CD14-positive monocyte (primary cell): ENCODE measurements around the gene GALNS. TPM values are rescaled to one million over a fixed set of nuclear protein-coding genes. Genes with fewer than 3 reads are reported as not detected.

Source experiments
- DNase-seq, 3 donors: peaks; one replicate each; pipeline ENCODE4 v3.0.0-alpha.2; 2011 to 2022
- H2AFZ ChIP-seq: 2 replicates; pipeline ENCODE4 v1.6.0; 2012; ENCODE audit warnings: mild to moderate bottlenecking, low read depth, low read length, inconsistent platforms; ENCODE audit not compliant: insufficient read depth, poor library complexity, severe bottlenecking
- H3K27ac ChIP-seq, 2 donors: 1 replicate in 1 of 2; 2 replicates in 1 of 2; pipeline ENCODE4 v1.5.1; 2012 to 2013; ENCODE audit warnings: low read length in 2 of 2, control low read depth in 1 of 2, inconsistent platforms in 1 of 2, low read depth in 1 of 2, mild to moderate bottlenecking in 1 of 2
- H3K27me3 ChIP-seq, 2 donors: one replicate each; pipeline versions ENCODE4 v1.6.0 to v1.6.1; 2011 to 2013; ENCODE audit warnings: low read length in 2 of 2; ENCODE audit not compliant: control insufficient read depth in 2 of 2, insufficient read depth in 2 of 2
- H3K36me3 ChIP-seq, 2 donors: replicated peaks in 1 of 2; 1 replicate in 1 of 2; 2 replicates in 1 of 2; pipeline versions ENCODE4 v1.5.1 to v1.6.1; 2012 to 2013; ENCODE audit warnings: low read length in 2 of 2, control low read depth in 1 of 2, inconsistent platforms in 1 of 2, mild to moderate bottlenecking in 1 of 2; ENCODE audit not compliant: insufficient read depth in 2 of 2, control insufficient read depth in 1 of 2
- H3K4me1 ChIP-seq, 2 donors: 1 replicate in 1 of 2; 2 replicates in 1 of 2; pipeline versions ENCODE4 v1.5.1 to v1.6.1; 2012 to 2013; ENCODE audit warnings: low read length in 2 of 2, control low read depth in 1 of 2, inconsistent platforms in 1 of 2, mild to moderate bottlenecking in 1 of 2, moderate library complexity in 1 of 2; ENCODE audit not compliant: insufficient read depth in 2 of 2, control insufficient read depth in 1 of 2
- H3K4me2 ChIP-seq: replicated peaks from 2 replicates; pipeline ENCODE3; 2012; ENCODE audit warnings: low read length, moderate library complexity, mild to moderate bottlenecking; ENCODE audit not compliant: poor library complexity, severe bottlenecking; ENCODE audit errors: extremely low read depth
- H3K4me3 ChIP-seq, 3 experiments: fragments of 200-600 bp in 1 of 3; sonication (generic) in 1 of 3; replicated peaks in 1 of 3; 1 replicate in 2 of 3; 2 replicates in 1 of 3; pipeline ENCODE4 v1.5.1; 2011 to 2013; ENCODE audit warnings: low read length in 3 of 3, mild to moderate bottlenecking in 3 of 3, control low read depth in 2 of 3, low read depth in 2 of 3, inconsistent platforms in 1 of 3, moderate library complexity in 1 of 3
- H3K79me2 ChIP-seq: 2 replicates; pipeline ENCODE4 v1.6.0; 2012; ENCODE audit warnings: mild to moderate bottlenecking, control low read depth, inconsistent platforms, low read length, moderate library complexity; ENCODE audit not compliant: insufficient read depth
- H3K9ac ChIP-seq: 2 replicates; pipeline ENCODE4 v1.6.0; 2017; ENCODE audit warnings: low read length, mild to moderate bottlenecking; ENCODE audit not compliant: insufficient read depth, poor library complexity, severe bottlenecking
- H3K9me3 ChIP-seq, 2 donors: replicated peaks in 1 of 2; 1 replicate in 1 of 2; 2 replicates in 1 of 2; pipeline versions ENCODE4 v1.5.1 to v1.6.1; 2012 to 2013; ENCODE audit warnings: low read length in 2 of 2, control low read depth in 1 of 2; ENCODE audit not compliant: control insufficient read depth in 1 of 2, insufficient read depth in 1 of 2
- H4K20me1 ChIP-seq: 2 replicates; pipeline ENCODE4 v1.6.0; 2012; ENCODE audit warnings: mild to moderate bottlenecking, low read length, control low read depth, moderate library complexity; ENCODE audit not compliant: insufficient read depth
- H3K27ac Mint-ChIP-seq, 7 donors: one replicate each; pipeline ENCODE4 v1.8.0; 2020; ENCODE audit warnings: mild to moderate bottlenecking in 7 of 7, mixed read lengths in 7 of 7, moderate library complexity in 6 of 7, inconsistent platforms in 2 of 7
- H3K27me3 Mint-ChIP-seq, 3 donors: one replicate each; pipeline ENCODE4 v1.8.0; 2021 to 2022; ENCODE audit warnings: low read depth in 3 of 3, mild to moderate bottlenecking in 3 of 3, mixed read lengths in 3 of 3, moderate library complexity in 3 of 3, inconsistent platforms in 1 of 3
- H3K36me3 Mint-ChIP-seq, 2 donors: one replicate each; pipeline ENCODE4 v1.8.0; 2020; ENCODE audit warnings: mixed read lengths in 2 of 2, inconsistent platforms in 1 of 2, mild to moderate bottlenecking in 1 of 2
- H3K4me1 Mint-ChIP-seq: one replicate; pipeline ENCODE4 v1.8.0; 2020; ENCODE audit warnings: mild to moderate bottlenecking, mixed read lengths
- H3K4me3 Mint-ChIP-seq, 2 donors: one replicate each; pipeline ENCODE4 v1.8.0; 2020; ENCODE audit warnings: mild to moderate bottlenecking in 2 of 2, mixed read lengths in 2 of 2, moderate library complexity in 1 of 2
- H3K9me3 Mint-ChIP-seq, 7 donors: one replicate each; pipeline ENCODE4 v1.8.0; 2020 to 2022; ENCODE audit warnings: mixed read lengths in 7 of 7, mild to moderate bottlenecking in 6 of 7, moderate library complexity in 6 of 7, inconsistent platforms in 2 of 7
- WGBS: methylation state at CpG from one replicate; pipeline ENCODE4 v1.1.5; 2013; ENCODE audit warnings: missing lambda C conversion rate; ENCODE audit not compliant: insufficient coverage; 5-methylcytosine and 5-hydroxymethylcytosine counted together
- intact Hi-C, 2 donors: fragments of 100-400 bp; cut with micrococcal nuclease; formaldehyde crosslinking; loops; one replicate each; pipeline versions ENCODE4 v1.15.0 to v1.15.1; 2023
- polyA plus RNA-seq, 3 donors: library from polyadenylated mRNA; depleted of rRNA in 1 of 3; unstranded in 2 of 3; stranded (reverse) in 1 of 3; fragments of 300-500 nt in 2 of 3; fragments of >200 nt in 1 of 3; fragmentation: Illumina TruSeq in 2 of 3; gene quantifications; 1 replicate in 2 of 3; 2 replicates in 1 of 3; pipeline ENCODE4 v1.2.3, GENCODE V29; 2012 to 2021
- TF ChIP-seq, protein P1 (sequence below): fragments of 200-600 bp; IDR thresholded peaks from one replicate; pipeline ENCODE4 v1.8.0; 2022; ENCODE audit warnings: antibody characterized with exemption, mild to moderate bottlenecking

The GALNS gene
- polyA plus RNA-seq, 3 donors: 20.2 to 34.4 (median 32.2) TPM

DNA sequence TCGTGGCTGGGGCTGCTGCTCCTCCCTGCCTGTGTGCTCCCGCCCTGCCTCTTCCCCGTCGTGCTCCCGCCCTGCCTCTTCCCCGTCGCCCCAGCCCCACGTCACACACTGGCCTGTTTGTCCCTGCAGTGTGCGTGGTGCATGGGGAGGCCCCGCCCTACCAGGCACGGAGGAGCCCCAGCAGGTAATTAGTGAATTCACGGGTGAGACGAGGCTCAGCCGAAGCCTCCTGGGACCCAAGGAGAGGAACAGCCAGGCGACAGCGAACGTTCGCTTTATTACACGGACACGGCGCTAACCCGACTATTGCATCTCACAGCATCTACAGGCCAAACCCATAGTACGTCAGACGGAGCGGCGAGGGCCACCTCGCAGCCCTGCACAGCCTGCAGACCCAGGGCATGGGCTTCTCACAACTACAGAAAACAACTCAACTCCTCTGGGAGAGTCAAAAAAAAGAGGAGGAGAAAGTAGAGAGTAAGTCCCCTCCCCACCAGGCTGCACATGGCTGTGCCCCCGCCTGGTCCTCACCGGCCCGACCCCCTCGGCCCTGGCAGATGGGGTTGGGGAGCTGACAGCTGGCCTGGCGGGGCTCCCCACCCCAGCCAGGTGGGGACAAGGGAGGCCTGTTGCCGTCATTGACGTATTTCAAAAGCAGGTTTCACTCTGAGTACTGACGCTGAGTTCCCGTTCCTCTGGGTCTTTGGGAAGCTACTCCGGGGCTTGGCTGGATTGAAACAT, 14.0 kb upstream of the GALNS start:
- Histone ChIP-seq H3K36me3 (peaks cover 5 to 17% of the 10 kb centered on the region in 2 donors), H3K27ac (no peak overlapping the region), H3K9me3 (no peaks in the 10 kb centered on the region), H3K27me3 (peaks cover 0 to 19% of the 10 kb centered on the region in 2 donors), H4K20me1 (peaks cover 46% of the 10 kb centered on the region), H3K4me1 (peaks cover 0 to 11% of the 10 kb centered on the region in 2 donors), H3K79me2 (no peaks in the 10 kb centered on the region), H3K4me3 (no peak overlapping the region), H3K4me2 (peak overlapping the region; percentile 48), H3K9ac (peak overlapping the region; percentile 4), H2AFZ (no peak overlapping the region)
- intact Hi-C loops: no loop called here
- peak overlapping the region; percentile 24 to 83 for H3K4me3 Mint-ChIP-seq
- peaks cover 12 to 18% of the 10 kb centered on the region in 2 donors for H3K36me3 Mint-ChIP-seq
- TF ChIP-seq, protein P1, sequence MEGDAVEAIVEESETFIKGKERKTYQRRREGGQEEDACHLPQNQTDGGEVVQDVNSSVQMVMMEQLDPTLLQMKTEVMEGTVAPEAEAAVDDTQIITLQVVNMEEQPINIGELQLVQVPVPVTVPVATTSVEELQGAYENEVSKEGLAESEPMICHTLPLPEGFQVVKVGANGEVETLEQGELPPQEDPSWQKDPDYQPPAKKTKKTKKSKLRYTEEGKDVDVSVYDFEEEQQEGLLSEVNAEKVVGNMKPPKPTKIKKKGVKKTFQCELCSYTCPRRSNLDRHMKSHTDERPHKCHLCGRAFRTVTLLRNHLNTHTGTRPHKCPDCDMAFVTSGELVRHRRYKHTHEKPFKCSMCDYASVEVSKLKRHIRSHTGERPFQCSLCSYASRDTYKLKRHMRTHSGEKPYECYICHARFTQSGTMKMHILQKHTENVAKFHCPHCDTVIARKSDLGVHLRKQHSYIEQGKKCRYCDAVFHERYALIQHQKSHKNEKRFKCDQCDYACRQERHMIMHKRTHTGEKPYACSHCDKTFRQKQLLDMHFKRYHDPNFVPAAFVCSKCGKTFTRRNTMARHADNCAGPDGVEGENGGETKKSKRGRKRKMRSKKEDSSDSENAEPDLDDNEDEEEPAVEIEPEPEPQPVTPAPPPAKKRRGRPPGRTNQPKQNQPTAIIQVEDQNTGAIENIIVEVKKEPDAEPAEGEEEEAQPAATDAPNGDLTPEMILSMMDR: no peak
- DNase-seq: no peak
- peaks cover 0 to 8% (median 2%) of the 10 kb centered on the region in 7 donors for H3K9me3 Mint-ChIP-seq
- H3K4me1 Mint-ChIP-seq: peaks cover 9% of the 10 kb centered on the region
- peak overlapping the region in 1 of 7 donors; percentile 53 for H3K27ac Mint-ChIP-seq
- peaks cover 21 to 41% (median 34%) of the 10 kb centered on the region in 3 donors for H3K27me3 Mint-ChIP-seq
- WGBS: 13% methylated on average over 27 of the region's 37 CpGs

DNA sequence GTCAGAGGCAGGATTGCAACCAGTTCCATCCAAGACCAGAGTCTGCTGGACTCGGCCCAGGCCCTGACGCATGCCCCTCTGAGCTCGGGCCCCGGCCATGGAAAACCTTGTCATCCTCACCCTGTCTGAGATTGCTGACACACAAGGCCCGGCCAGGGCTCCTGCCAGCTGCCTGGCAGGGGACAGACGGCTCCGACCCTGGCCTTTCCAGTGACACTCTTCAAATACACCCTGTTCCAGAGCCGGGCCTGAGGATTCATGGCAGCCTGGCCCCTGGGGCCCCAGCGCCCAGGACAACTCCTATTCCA, 12.9 kb upstream of the GALNS start:
- 96% methylated on average over 5 of the region's 9 CpGs for WGBS
- H3K9ac ChIP-seq: no peak overlapping the region
- H3K9me3 Mint-ChIP-seq: peaks cover 0 to 7% (median 0%) of the 10 kb centered on the region in 7 donors
- H3K36me3 ChIP-seq: peaks cover 0 to 5% of the 10 kb centered on the region in 2 donors
- no peak overlapping the region for H3K27ac Mint-ChIP-seq
- peaks cover under 1 to 7% of the 10 kb centered on the region in 2 donors for H3K36me3 Mint-ChIP-seq
- peaks cover 9% of the 10 kb centered on the region for H3K4me1 Mint-ChIP-seq
- H3K79me2 ChIP-seq: no peaks in the 10 kb centered on the region
- no peak overlapping the region for H3K27ac ChIP-seq
- intact Hi-C loops: no loop called here
- TF ChIP-seq, protein P1: no peak
- H3K27me3 Mint-ChIP-seq: peaks cover 21 to 42% (median 34%) of the 10 kb centered on the region in 3 donors
- peaks cover 35% of the 10 kb centered on the region for H4K20me1 ChIP-seq
- no peak overlapping the region for H3K4me3 ChIP-seq
- DNase-seq: no peak
- no peak overlapping the region for H3K4me3 Mint-ChIP-seq
- H3K4me1 ChIP-seq: peaks cover 0 to 11% of the 10 kb centered on the region in 2 donors
- H3K9me3 ChIP-seq: no peaks in the 10 kb centered on the region
- no peak overlapping the region for H2AFZ ChIP-seq
- peaks cover 0 to 19% of the 10 kb centered on the region in 2 donors for H3K27me3 ChIP-seq
- H3K4me2 ChIP-seq: no peak overlapping the region
